OCI-LY3 (cell line): ENCODE data around the gene RAD51B.

Source experiments
- EZH2phosphoT487 ChIP-seq: fragments of 200-600 bp; shearing (Covaris generic); IDR thresholded peaks from 2 replicates; pipeline ENCODE4 v1.6.1; 2018; ENCODE audit warnings: antibody characterized with exemption, mixed run types, low read depth
- TF ChIP-seq, protein P1 (sequence below): fragments of 200-600, 300-600 bp; sonication (generic); IDR thresholded peaks from 2 replicates; pipeline ENCODE4 v1.5.1; 2014; ENCODE audit warnings: antibody characterized with exemption, low read length, low read depth

DNA sequence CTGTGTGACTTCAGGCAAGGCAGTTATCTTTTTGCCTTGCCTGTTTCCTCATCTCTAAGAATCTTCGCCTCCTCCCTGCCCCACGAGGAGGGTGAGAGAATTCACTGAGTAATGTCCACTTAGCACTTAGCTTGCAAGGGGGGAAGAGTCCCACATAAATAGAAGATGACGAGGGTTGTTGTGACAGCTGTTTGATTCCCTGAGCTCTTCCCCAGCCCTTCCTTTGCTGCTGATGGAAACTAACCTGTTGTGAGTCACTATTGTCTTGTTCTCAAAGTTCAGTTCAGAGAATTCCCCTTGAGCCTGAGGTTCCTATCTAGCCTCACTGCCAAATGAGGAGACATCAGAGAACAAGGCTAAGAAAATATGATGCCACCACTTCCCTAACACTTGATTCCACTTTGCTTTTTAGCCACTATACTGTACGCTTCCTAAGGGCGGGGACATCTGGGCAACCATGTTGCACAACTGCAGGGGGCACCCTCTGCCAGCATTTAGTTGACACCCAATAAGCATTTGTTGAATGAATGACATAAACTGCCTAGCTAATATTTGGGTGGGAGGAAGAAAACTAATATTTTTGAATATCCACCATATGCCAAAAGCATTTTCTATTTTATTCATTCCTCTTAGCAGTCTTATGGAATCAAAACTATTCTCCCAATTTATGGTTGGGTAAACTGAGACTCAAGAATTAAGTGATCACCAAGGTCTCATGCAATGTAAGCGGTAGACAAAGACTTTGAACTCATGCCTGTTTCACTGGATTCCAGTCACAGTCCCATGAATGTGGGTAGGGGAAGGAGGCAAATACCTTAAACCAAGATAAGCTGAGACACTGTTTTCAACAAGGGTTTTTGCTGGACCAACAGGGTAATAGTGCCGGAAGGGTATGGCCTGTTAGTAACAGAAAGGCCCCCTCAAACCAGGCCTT lies 895.7 kb downstream of the RAD51B start:
- TF ChIP-seq, protein P1, sequence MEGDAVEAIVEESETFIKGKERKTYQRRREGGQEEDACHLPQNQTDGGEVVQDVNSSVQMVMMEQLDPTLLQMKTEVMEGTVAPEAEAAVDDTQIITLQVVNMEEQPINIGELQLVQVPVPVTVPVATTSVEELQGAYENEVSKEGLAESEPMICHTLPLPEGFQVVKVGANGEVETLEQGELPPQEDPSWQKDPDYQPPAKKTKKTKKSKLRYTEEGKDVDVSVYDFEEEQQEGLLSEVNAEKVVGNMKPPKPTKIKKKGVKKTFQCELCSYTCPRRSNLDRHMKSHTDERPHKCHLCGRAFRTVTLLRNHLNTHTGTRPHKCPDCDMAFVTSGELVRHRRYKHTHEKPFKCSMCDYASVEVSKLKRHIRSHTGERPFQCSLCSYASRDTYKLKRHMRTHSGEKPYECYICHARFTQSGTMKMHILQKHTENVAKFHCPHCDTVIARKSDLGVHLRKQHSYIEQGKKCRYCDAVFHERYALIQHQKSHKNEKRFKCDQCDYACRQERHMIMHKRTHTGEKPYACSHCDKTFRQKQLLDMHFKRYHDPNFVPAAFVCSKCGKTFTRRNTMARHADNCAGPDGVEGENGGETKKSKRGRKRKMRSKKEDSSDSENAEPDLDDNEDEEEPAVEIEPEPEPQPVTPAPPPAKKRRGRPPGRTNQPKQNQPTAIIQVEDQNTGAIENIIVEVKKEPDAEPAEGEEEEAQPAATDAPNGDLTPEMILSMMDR, result peak; percentile 45
- TF ChIP-seq EZH2phosphoT487, result no peak
